K562 (cell line): ENCODE data around the gene BCL2L12. TPM values are rescaled to one million over a fixed set of nuclear protein-coding genes. Genes with fewer than 3 reads are reported as not detected.

Experiments used
- ATAC-seq: fragments of 200-7000 bp; cut with Tn5 transposase; 3 replicates; pipeline ENCODE4 v1.9.1; 2020; ENCODE audit warnings: moderate library complexity
- BruUV-seq: library from RNA; stranded (reverse); fragments of 400-500 nt; replicated peaks from 2 replicates; lab custom pipeline; 2021; lab: Mats Ljungman, UMichigan
- CTCF ChIA-PET: fragments of 300-600 bp; formaldehyde crosslinking; extraction: SDS; loops from one replicate; lab custom pipeline; 2021; ENCODE audit warnings: low intra/inter-chr PET ratio; lab: Yijun Ruan, JAX
- POLR2A ChIA-PET: fragments of 300-600, 350-650 bp; sonication (Branson Sonifier 250); formaldehyde crosslinking; extraction: SDS; loops from one replicate; lab custom pipeline; 2021; ENCODE audit warnings: antibody characterized with exemption, inconsistent platforms; lab: Yijun Ruan, JAX
- DNase-seq, 4 experiments: peaks; one replicate each; pipeline versions ENCODE4 v3.0.0 to v3.0.0-alpha.2; 2011 to 2018; ENCODE audit warnings: low spot score in 3 of 4, mixed read lengths in 3 of 4; ENCODE audit errors: extremely low read depth in 1 of 4
- FAIRE-seq: peaks from 2 replicates; lab custom pipeline; 2011; peaks lifted over from hg19 to GRCh38; lab: Jason Lieb, UNC
- H2AFZ ChIP-seq: 2 replicates; pipeline ENCODE4 v1.6.0; 2011; ENCODE audit warnings: low read depth, low read length, control low read depth, inconsistent platforms
- H3K27ac ChIP-seq: fragments of 200-600 bp; 3 replicates; pipeline ENCODE4 v1.8.0; 2011; ENCODE audit warnings: low read depth, mild to moderate bottlenecking, control low read depth, inconsistent platforms, low read length, moderate library complexity, mixed read lengths; ENCODE audit errors: extremely low read depth
- H3K27me3 ChIP-seq, 2 experiments: fragments of 300-600 bp in 1 of 2; 2 replicates in 1 of 2; 3 replicates in 1 of 2; pipeline versions ENCODE4 v1.6.0 to v1.8.0; 2011; ENCODE audit warnings: inconsistent platforms in 2 of 2, low read length in 2 of 2, mild to moderate bottlenecking in 1 of 2, mixed read lengths in 1 of 2, moderate library complexity in 1 of 2; ENCODE audit not compliant: control insufficient read depth in 2 of 2, insufficient read depth in 2 of 2
- H3K36me3 ChIP-seq: fragments of 300-600 bp; 3 replicates; pipeline ENCODE4 v1.8.0; 2011; ENCODE audit warnings: mild to moderate bottlenecking, low read length, inconsistent platforms; ENCODE audit not compliant: control insufficient read depth, insufficient read depth
- H3K4me1 ChIP-seq, 2 experiments: fragments of 200-600 bp in 1 of 2; replicated peaks in 1 of 2; 2 replicates in 1 of 2; 3 replicates in 1 of 2; pipeline versions ENCODE4 v1.5.1 to v1.8.0; 2011; ENCODE audit warnings: inconsistent platforms in 2 of 2, low read length in 2 of 2, mild to moderate bottlenecking in 1 of 2, mixed read lengths in 1 of 2, moderate library complexity in 1 of 2; ENCODE audit not compliant: control insufficient read depth in 2 of 2, insufficient read depth in 2 of 2
- H3K4me2 ChIP-seq: 2 replicates; pipeline ENCODE4 v1.6.1; 2011; ENCODE audit warnings: low read length, control low read depth, inconsistent platforms, mixed read lengths; ENCODE audit not compliant: insufficient read depth
- H3K4me3 ChIP-seq: fragments of 200-600 bp; sonication (generic), shearing (Covaris generic); 2 replicates; pipeline ENCODE4 v1.5.1; 2016; ENCODE audit warnings: control low read depth, inconsistent platforms
- H3K79me2 ChIP-seq: fragments of 200-600 bp; 3 replicates; pipeline ENCODE4 v1.8.0; 2011; ENCODE audit warnings: low read length, inconsistent platforms; ENCODE audit not compliant: control insufficient read depth, insufficient read depth
- H3K9ac ChIP-seq, 2 experiments: 2 replicates each; pipeline versions ENCODE4 v1.6.0 to v1.6.1; 2011; ENCODE audit warnings: low read depth in 2 of 2, low read length in 2 of 2, control low read depth in 1 of 2, inconsistent platforms in 1 of 2, mild to moderate bottlenecking in 1 of 2, mixed read lengths in 1 of 2; ENCODE audit not compliant: insufficient read depth in 1 of 2
- H3K9me1 ChIP-seq: one replicate; pipeline ENCODE4 v1.6.0; 2011; ENCODE audit warnings: inconsistent platforms, mild to moderate bottlenecking, low read length, moderate library complexity; ENCODE audit not compliant: control insufficient read depth, insufficient read depth
- H3K9me3 ChIP-seq: replicated peaks from 2 replicates; pipeline ENCODE4 v1.5.1; 2011; ENCODE audit warnings: low read depth, low read length, inconsistent platforms; ENCODE audit not compliant: control insufficient read depth, insufficient read depth
- H4K20me1 ChIP-seq: replicated peaks from 2 replicates; pipeline ENCODE4 v1.6.1; 2011; ENCODE audit warnings: low read length, inconsistent platforms, mixed read lengths; ENCODE audit not compliant: control insufficient read depth, insufficient read depth
- GMEB1 ChIP-seq: fragments of 250-450 bp; sonication (Bioruptor Pico); IDR thresholded peaks from 2 replicates; pipeline ENCODE4 v1.4.0; 2020; ENCODE audit warnings: mild to moderate bottlenecking
- HNRNPUL1 ChIP-seq: fragments of 200-400 bp; formaldehyde crosslinking; IDR thresholded peaks from 2 replicates; pipeline ENCODE4 v1.6.1; 2017; ENCODE audit warnings: low read length
- KLF16 ChIP-seq: IDR thresholded peaks from 2 replicates; pipeline ENCODE4 v1.6.1; 2016; ENCODE audit warnings: antibody characterized with exemption
- NR1H2 ChIP-seq: sonication (generic); formaldehyde crosslinking; IDR thresholded peaks from 2 replicates; pipeline ENCODE4 v1.4.0; 2020; ENCODE audit warnings: mild to moderate bottlenecking, missing genetic modification reagents
- POLR2G ChIP-seq: fragments of 200-400 bp; formaldehyde crosslinking; IDR thresholded peaks from 2 replicates; pipeline ENCODE4 v1.6.1; 2017; ENCODE audit warnings: low read depth, mild to moderate bottlenecking, antibody characterized with exemption, low read length, moderate library complexity
- RBFOX2 ChIP-seq: fragments of 200-400 bp; formaldehyde crosslinking; IDR thresholded peaks from 2 replicates; pipeline ENCODE4 v1.6.1; 2017; ENCODE audit warnings: low read depth, mild to moderate bottlenecking, low read length, moderate library complexity
- YY1 ChIP-seq, 3 experiments: IDR thresholded peaks; 2 replicates each; pipeline ENCODE4 v1.6.1; 2011; ENCODE audit warnings: low read length in 2 of 3, mild to moderate bottlenecking in 2 of 3, moderate library complexity in 2 of 3, borderline replicate concordance in 1 of 3, control low read depth in 1 of 3, low read depth in 1 of 3; ENCODE audit not compliant: insufficient read depth in 3 of 3, insufficient replicate concordance in 2 of 3, control insufficient read depth in 1 of 3, insufficient read length in 1 of 3; ENCODE audit errors: extremely low read depth in 1 of 3
- WGBS: fragments of 100-300 bp; shearing (Covaris generic); methylation state at CpG from one replicate; pipeline ENCODE4 v1.1.6; 2016; ENCODE audit warnings: low coverage, mixed read lengths; ENCODE audit not compliant: insufficient coverage; ENCODE audit errors: missing lambda C conversion rate; 5-methylcytosine and 5-hydroxymethylcytosine counted together
- in situ Hi-C: fragments of 300-500 bp; cut with MboI; formaldehyde crosslinking; loops from 4 replicates; pipeline ENCODE4 v1.15.0; 2018; ENCODE audit warnings: inconsistent platforms, mixed read lengths
- intact Hi-C: fragments of 100-400 bp; cut with micrococcal nuclease; formaldehyde crosslinking; loops from 2 replicates; pipeline ENCODE4 v1.14.2; 2022
- polyA plus RNA-seq, 8 experiments: library from polyadenylated mRNA; depleted of rRNA in 4 of 8; stranded (reverse) in 5 of 8; unstranded in 3 of 8; fragments of >200 nt; fragmentation: Nextera tagmentation in 2 of 8; fragmentation: Illumina TruSeq in 1 of 8; extraction: Ambion mirVana in 2 of 8; extraction: Trizol in 1 of 8; gene quantifications; 2 replicates each; pipeline versions ENCODE4 v1.2.1 to v1.2.3, GENCODE V29; 2011 to 2014; ENCODE audit warnings: inconsistent platforms in 1 of 8, missing spikeins in 1 of 8
- total RNA-seq, 7 experiments: library from RNA; depleted of rRNA in 6 of 7; stranded (reverse); fragments of >200 nt in 6 of 7; fragmentation: Illumina TruSeq in 2 of 7; extraction: Trizol in 2 of 7; gene quantifications; 2 replicates each; pipeline versions ENCODE4 v1.2.1 to v1.2.3, GENCODE V29; 2011 to 2021; ENCODE audit warnings: low replicate concordance in 1 of 7

BCL2L12 gene
- total and polyA plus RNA-seq, 9 of the 15 experiments (the other 6 are each of a cell fraction or from before 2014, with no cell fraction given), result 7.4 to 263 (median 81.2) TPM

DNA sequence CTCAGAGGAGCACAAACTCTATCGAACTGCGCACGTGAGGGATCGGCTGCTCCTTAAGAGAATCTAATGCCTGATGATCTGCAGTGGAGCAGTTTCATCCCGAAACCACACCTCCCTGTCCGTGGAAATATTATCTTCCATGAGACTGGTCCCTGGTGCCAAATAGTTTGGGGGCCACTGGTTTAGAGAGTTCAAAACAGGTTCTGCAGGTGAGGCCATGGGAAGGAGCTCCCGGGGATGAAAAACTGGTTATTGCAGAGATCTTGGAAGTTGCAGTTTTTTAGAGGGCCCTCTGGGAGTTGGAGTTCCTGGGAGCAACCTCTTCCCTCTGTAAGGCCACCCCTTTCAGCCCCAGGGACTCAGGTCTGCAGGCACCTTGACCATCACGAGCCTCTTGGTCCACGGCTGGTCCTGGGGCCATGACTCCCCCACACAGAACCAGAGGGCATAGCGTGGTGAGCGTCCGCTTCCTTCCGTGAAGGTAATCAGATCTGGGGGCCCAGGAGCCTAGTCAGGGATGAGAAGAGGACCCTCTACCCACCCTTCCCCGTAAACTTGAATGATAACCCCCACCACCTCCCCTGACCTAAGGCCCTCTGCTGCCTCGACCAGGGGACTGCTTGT is 5.3 kb upstream of the BCL2L12 start:
- Histone ChIP-seq H3K36me3 (peaks cover 76% of the 10 kb centered on the region; the same call in 2 of the 3 replicates), H3K4me2 (no peak overlapping the region), H3K79me2 (peaks cover 23% of the 10 kb centered on the region), H3K9me1 (peaks cover 2% of the 10 kb centered on the region), H4K20me1 (peaks cover 10% of the 10 kb centered on the region; the same call in 1 of the 2 replicates), H3K9me3 (0 out of 2 replicates have a peak, but pooled peaks cover 2% of the 10 kb centered on the region), H3K9ac (no peak overlapping the region), H3K27ac (no peak overlapping the region), H2AFZ (no peak overlapping the region), H3K27me3 (no peaks in the 10 kb centered on the region), H3K4me1 (peaks cover 0 to 35% of the 10 kb centered on the region in 2 experiments; a peak in 2 of 5 replicates), H3K4me3 (no peak overlapping the region)
- TF ChIP-seq KLF16, result no peak
- TF ChIP-seq RBFOX2, result 0 out of 2 replicates have a peak, but pooled peaks have one; percentile 34
- whole genome bisulfite sequencing, result 85% methylated on average over 9 of the region's 15 CpGs
- in situ Hi-C loops, result no loop called here
- no TSS peak for BruUV-seq
- CTCF ChIA-PET, result no interaction called here
- ATAC-seq, result no peak
- no peak for DNase-seq
- POLR2A ChIA-PET, result interaction anchor here (0.7 to 1.5 kb wide), 8 partner anchors 10 to 644 kb away, joined by 3 to 4 read pairs (median 4); partner anchors contain the start of genes PRR12 and SCAF1
- FAIRE-seq, result no peak
- intact Hi-C loops, result no loop called here

DNA sequence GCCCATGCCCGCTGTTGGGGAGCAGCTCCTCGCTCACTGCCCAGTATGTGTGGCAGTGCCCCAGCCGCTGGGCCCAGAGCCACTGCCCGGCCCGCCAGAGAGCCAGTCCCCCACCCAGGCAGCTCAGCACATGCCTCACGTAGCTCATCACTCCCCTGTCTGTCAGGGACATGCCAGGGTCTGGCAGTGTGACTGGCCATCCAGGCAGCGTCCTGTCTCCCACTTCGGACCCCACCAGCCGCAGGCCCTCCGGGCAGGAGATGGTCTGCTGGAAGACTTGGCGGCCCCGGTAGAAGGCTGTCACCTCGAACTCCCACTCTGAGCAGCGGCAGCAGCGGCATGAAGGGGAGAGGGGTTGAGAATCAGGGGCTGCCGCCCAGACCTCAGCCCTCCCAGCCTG is 3.7 kb upstream of the BCL2L12 start:
- H4K20me1 ChIP-seq, result peaks cover 13% of the 10 kb centered on the region; the same call in 1 of the 2 replicates
- no peak overlapping the region for H3K4me2 ChIP-seq
- ATAC-seq (no peak), DNase-seq (no peak), FAIRE-seq (no peak)
- H3K36me3 ChIP-seq, result peaks cover 62% of the 10 kb centered on the region; the same call in 2 of the 3 replicates
- intact Hi-C loops (no loop called here), in situ Hi-C loops (no loop called here)
- ChIA-PET CTCF (no interaction called here), POLR2A (interaction anchor here (0.7 to 1.6 kb wide), 5 partner anchors 9 to 69 kb away, joined by 3 to 5 read pairs (median 4); partner anchors contain the start of gene RRAS)
- 97% methylated on average over 14 of the region's 16 CpGs for WGBS
- TF ChIP-seq NR1H2 (CRISPR knock-in tag), result no peak
- no peak for TF ChIP-seq HNRNPUL1
- peak; percentile 70 for TF ChIP-seq POLR2G
- TF ChIP-seq YY1 (IDR thresholded peaks at IDR 0.05; ENCODE audit: borderline replicate concordance in 1 of 3, control insufficient read depth in 1 of 3, extremely low read depth in 1 of 3, insufficient read depth in 3 of 3, insufficient read length in 1 of 3, insufficient replicate concordance in 2 of 3, low read depth in 1 of 3, low read length in 2 of 3), result no peak
- TF ChIP-seq RBFOX2, result peak; percentile 55
- TF ChIP-seq GMEB1, result no peak
- H3K27ac ChIP-seq, result no peak overlapping the region
- H3K9me3 ChIP-seq, result 0 out of 2 replicates have a peak, but pooled peaks cover 2% of the 10 kb centered on the region
- H3K79me2 ChIP-seq, result peaks cover 38% of the 10 kb centered on the region
- H3K4me3 ChIP-seq, result no peak overlapping the region
- H3K9ac ChIP-seq, result 0 out of 4 replicates have a peak overlapping the region, but pooled peaks of 1 of the 2 experiments have one; percentile 21
- H2AFZ ChIP-seq, result no peak overlapping the region
- peaks cover 0 to 35% of the 10 kb centered on the region in 2 experiments; a peak in 4 of 5 replicates for H3K4me1 ChIP-seq
- no peaks in the 10 kb centered on the region for H3K27me3 ChIP-seq
- peaks cover 2% of the 10 kb centered on the region for H3K9me1 ChIP-seq
- BruUV-seq, result no TSS peak
